Stimulated activated CD8-positive, alpha-beta memory T cell treated with anti-CD3 and anti-CD28 coated beads, Interleukin-2, amount 100 ng/mL, for 1 hour (primary cell): ENCODE data around the gene MATN1.

Experiments used
- DNase-seq, 2 donors: peaks; one replicate each; pipeline ENCODE4 v3.0.0-alpha.2; 2020; ENCODE audit warnings: low read depth in 2 of 2

Gene MATN1

DNA sequence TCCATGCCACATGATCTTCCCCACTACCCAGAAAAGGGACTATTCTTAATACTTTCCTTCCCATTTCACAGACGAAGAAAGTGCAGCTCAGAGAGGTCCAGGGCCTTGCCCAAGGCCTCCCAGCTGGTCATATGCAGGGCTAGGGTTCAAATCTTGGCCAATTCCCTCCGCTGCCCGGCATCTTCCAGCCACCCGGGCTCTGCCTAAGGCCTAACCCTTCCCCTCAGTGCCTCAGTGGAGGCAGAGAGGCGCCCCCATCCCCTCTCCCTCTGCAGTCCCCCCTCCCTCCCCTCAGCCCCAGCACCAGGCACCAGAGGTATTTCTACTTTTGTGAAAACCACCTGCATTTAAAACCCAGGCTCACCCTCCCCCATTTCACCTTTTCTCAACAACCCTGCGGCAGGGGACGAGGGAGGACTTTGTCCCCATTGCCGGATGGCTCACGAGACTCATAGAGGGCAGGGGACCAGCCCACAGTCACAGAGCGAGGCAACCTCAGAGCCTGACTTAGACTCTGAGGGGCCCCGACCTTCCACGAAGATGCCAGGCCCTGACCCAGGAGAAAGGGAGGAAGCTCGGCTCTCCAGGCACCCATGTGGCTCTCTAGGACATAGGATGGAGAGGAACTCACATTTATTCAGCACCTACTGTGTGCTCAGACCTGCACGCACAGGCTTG is 21.9 kb upstream of the MATN1 start:
- DNase-seq = no peak

DNA sequence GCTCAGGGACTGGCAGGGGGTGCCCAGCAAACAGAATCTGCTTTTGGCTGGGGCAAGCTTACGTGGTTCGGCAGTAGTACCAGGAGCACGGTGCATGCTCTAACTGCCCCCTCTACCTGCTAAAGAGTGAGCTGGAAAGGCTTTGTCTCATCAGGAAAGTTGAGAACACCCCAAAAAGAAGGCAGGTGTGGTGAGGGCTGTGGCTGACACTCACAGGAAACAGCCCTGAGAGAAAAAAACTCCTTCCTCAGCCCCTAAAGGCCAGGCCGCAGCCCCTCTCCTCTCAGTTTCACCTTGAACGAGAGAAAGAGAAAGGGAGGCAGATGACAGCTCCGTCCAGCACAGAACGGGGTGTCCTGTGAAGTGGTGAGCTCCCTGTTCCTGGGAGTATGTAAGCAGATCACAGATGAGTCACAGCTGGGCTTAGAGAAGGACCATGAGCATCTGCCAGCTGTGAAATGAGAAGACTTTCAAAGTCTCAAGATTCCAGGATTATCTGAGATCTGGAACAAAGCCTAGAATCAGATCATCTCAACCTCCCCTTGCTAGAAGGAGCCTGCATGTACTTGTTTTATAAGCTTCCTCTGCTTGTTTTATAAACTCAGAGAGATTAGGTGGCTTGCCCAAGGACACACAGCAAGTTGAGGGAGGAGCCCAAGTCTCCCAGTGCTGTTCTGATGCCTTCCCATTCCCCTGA is 20.8 kb upstream of the MATN1 start:
- DNase-seq = no peak

DNA sequence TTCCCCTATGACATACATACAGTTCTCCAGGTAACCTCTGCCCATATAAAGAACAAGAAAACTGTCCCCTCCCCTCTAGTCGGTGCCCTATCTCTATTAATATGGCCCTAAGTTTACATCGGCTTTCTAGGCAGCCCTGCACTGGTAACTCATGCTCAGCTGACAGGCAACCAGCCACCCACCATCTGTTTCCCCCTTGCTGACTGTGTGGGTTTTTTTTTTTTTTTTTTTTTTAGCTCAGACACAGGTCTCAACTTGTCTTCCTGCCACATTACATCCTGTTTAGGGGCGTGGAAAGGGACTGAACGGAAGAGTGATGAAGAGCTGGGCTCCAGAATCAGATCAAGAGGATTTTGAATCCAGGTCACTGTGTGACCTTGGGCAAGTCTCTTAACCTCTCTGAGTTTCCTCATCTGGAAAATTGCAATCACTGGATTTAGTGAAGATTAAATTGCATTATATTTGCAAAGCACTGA is 20.2 kb upstream of the MATN1 start:
- peak; percentile 31 to 53 for DNase-seq

DNA sequence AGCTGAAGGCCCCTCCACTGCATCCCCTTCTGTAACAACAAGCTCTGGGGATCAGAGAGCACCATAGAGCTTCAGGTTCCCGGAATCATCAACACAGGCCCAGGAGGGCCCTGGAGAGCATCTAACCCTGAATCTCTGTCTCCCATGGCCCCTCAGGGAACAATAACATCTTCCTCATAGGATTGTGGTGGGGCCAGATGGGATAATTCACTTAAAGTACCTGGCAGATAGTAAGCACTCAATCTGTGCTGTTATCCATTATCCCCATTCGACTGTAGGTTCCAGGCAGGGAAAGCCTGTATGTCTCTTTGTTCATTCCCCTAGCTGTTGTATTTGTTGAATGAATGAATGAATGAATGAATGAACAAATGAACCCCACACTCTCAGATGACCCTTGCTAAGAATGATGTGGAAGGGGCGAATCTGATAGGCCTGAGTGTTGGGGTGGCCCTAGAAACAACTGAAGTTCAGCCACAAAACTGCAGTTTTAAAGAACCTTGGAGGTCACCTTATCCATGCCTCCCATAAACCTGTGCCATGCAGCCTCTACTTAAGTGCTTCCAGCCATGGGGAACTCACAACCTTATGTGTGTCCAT is 19.7 kb upstream of the MATN1 start:
- DNase-seq = no peak

DNA sequence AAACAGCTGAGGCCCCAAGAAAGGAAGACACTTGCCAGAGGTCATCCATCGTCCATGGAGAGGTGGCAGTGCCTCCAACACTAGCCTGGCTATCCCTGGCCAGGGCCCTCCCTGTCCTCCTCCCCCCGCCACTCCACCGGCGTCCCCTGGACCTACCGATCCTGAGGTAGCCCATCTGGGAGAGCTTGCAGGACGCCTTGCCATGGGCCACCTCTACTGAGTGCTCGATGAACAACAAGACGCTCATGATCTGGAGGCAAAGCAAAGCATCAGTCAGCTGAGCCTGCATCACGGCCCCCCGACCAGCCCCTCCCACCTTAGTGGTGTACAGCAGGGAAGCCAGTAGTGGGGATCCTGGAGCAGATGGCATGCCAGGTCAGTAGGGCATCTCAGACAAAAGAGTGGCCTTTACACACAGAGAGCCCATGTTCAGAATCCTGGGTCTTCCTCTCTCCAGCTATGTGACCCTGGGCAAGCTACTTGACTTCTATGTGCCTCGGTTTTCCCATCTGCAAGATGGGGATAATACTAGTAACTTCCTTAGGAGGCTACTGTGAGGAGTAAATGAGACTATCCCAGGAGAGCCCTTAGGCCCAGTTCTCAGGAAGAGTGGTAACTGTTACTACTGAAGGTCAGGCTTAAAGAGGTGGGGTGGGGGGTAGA is 19.0 kb upstream of the MATN1 start:
- DNase-seq = no peak

DNA sequence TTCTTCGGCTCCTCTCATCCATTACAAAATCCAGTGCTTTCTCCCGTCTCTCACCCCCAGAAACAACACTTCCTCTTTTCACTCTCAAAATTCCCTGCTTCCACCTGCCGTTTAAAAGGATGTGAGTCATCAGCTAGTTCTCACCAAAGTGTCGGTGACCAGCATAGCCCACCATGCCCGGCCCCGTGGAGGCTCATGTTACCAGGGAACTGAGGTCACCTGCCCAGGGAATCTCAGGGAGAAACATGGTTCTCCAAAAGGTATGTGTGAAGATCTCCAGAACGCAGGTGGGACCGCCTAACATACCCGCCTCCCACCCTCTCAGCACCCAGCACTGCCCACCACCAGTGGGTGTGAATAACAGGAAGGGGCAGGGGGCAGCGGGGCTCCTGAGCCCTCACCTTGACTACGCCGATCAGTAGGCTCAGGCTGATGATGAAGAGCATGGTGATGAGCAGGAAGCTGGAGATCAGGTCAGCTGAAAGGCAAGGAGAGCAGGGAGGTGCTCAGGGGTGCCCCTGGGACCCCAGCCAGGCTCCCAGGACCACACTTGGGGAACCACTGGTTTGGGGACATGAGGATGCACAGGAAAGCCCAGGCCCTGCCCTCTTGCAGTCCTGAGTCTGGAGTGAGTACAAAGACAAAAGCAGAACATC is 18.0 kb upstream of the MATN1 start:
- DNase-seq = no peak

DNA sequence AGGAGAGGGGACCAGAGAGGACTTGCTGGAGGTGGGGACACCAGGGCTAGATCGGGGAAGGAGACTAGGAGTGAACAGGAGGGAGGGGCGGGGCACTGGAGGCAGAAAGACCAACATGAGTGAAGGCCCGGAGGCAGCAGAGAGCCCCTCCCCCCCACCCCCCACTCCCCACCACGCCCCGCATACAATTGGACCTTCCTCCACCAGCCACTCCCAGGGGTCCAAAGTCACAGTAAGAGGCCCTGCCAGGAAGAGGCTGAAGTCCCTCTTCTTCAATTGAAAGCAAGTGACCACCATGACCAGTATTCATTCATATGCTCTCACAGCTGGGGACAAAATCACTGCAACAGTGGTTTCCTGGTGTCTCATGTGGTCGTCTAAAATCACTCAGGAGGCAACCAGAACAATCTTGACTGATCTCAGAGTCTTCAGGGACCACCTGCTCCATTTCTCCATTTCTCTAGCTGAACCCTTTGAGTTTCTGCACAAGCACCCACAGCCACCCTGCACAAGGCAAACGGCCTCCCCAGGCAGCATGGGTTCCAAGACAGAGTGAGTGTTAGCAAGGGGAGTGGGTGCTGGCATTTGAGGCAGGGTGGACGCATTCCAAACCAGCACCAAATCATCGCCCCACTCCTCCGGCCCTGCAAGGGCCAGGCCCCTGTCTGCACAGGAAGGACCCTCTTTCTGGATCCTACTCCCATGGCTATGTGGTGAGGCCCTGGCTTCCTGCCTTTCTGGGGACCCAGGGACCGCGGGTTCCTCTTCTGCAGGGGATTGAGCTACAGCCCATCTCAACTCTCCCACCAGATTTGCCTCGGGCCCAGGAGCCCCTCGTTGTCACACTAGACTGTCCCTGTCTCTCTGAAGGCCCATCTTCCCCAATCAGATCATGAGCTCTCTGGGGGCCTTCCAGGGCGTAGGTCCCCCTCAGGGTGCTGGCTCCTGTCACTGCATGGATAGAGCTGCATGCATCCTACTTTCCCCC is 17.2 kb upstream of the MATN1 start:
- DNase-seq = no peak

DNA sequence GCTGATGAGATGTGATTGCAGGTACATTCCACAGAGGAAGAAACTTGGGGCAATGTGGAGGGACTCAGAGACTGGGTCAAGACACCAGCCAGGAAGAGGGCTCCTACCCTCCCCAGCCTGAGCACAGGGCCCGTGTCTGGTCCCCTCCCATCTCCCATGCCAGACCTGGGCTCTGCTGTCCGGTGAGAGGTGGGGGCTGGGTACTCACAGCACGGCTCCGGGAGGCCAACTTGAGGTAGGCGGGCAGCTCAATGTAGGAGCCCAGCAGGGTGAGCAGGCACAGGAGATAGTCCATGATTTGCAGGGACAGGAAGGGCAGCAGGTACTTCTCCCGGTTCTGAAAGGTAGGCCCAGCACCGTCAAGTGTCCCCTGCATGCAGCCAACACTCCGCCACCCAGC is 16.2 kb upstream of the MATN1 start:
- no peak for DNase-seq

DNA sequence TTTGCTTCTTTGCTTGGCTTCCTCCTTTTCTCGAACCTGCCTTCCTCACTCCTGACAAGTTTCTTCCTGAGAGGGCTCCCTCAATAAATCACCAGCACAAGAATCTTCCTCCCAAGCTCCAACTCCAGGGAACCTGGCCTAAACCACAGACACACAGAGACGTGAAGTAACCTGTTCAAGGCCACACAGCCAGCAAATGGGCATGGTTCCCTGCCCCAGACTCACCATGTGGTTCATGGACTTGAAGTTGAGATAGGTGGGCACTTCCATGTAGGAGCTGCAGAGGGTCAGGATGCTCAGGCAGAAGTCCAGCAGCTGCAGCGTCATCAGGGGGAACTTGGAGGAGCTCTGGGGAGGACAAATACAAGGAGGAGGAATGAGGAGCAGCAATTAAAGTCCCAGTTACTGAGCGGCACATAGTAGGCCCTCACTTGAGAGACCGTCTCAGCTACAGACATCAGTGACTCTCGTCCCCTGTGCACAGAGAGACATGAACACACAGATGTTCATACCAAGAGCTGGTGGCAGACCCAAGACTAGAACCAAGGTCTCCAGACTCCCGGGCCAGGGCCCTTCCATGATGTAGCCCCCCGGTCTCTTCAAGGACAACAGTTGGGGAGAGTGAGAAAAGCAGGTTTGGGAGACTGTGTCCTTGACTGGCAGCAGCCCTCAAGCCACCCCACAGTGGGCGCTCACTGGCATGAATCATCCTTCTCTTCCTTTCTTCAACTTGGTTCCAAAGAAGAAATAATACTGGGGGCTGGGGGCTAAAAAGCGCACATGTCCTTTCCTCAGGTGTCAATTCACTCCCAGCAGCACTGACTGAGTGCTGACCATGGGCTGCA is 15.6 kb upstream of the MATN1 start:
- DNase-seq = no peak

DNA sequence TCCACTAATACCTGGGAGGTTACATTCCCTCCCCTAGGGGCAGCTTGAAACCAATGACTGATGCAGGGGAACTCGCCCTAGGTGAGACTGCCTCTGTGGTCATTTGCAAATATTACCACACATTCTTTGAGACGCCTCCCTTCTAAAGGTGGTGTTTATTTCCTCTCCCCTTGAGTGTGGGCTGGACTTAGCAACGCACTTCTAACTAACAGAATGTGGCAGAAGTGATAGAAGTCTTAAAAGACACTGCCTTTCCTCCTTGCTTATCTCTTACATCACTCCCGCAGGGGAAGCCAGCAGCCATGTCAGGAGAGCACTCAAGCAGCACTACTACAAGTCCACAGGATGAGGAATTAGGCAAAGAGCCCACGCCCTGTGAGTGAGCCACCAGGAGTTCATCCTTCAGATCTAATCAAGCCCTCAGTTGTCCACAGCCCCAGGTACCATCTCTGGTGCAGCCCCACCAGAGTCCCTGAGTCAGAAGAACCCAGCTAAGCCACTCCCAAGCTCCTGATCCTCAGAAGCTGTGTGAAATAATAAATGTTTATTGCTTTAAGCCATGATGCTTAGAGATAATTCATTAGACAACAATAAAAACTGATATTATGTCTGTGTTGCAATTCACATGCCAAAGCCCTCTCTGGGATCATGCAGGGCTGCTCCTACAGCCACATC is 14.8 kb upstream of the MATN1 start:
- DNase-seq = no peak

DNA sequence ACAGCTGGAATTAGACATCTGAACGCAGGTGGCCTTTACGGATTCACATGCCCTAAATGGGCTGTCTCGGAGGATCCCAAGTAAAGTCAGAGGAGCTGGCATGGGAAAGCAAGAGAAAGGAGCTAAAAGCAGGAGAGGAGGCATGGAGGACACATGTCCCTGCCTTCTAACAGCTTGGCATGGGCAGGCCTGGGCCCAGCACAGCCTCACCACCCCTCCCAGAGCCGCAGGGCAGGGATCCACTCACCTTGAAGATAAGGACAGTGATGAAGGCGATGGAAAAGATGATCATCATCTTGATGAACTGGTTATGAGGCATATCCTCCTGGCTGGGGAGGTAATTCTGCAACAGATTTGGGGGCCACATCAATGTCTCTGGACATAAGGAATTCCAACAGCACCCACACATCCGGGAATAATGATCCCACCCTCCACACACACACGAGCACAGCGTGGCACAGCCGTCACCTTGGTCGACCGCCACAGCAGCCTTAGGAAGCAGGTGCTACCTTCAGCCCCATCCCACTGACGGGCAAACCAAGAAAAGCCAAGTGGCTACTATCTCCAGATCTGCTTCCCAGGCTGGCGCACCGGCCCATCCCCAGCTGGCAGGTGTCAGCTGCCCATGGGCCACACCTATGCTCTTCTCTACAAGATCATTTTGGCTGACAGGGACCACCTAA is 14.1 kb upstream of the MATN1 start:
- no peak for DNase-seq

DNA sequence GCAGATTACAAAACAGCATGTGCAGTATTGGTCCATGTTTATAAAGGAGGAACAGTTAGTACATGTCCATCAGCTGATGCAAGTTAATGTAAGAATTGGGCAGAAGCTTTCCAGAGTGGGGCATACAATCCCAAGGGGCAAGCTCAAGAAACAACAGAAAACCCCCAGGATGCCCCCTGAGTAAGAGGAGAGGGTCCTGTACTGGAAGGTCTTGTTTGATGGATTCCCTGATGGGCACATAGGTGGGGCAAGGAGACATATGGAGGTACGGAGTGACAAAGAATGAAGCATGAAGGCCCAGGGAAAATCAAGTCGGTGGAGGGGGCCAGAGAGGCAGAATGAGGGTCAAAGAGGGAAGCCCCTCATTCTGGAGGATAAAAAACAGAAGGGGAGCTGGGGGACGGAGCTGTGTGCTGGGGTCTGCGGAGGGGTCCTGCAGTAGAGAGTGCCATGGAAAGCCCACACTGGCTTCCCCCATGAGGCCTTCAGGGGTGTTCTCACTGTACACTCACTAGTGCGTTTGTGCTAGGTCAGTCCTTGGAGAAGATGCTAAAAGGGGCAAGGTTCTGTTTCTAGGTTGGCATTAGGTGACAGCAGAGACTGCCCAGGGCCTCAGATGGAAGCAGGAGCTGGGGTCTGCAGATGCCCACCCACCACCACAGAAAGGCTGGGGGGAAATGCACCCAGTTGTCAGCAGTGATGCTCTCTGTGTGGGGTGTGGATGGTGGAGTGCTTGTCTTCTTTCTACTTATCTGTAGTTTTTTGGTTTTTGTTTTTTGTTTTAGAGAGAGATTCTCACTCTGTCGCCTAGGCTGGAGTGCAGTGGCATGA is 12.5 kb upstream of the MATN1 start:
- DNase-seq = no peak

DNA sequence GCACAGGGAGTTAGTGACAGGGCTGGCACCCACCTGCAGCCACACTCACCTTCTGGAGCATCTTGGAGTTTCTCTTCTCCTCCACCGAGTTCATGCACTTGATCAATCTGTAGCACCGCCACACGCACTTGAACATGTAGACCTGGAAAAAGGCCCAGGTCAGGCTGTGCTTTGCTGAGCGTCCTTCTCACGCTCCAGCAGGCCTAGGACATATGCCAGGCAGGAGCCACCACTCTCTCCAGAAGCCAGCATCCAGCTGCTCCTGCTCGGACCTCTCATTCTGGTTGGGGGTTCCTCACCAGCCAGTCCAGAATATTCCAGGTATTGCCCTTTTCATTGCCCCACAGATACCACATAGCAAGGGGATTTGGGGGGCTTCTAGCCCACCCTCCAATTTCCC is 11.7 kb upstream of the MATN1 start:
- no peak for DNase-seq

DNA sequence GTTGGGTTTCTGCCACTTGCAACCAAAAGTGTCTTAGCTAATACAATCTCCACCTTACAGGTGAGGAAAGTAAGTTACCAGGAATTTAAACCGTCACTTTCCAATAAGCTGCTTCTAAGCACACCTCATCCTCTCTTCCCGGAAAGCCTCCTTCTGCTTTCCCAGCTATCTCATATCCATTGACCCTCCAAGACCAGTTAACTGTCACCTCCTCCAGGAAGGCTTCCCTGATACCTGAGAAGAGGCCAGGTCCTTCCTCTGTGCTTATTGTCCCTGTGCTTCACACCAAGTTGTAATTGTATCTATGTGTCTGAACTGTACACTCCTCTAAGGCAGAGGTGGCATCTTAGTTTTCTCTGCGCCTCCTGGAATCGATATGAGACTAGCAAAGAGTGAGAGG is 11.2 kb upstream of the MATN1 start:
- no peak for DNase-seq

DNA sequence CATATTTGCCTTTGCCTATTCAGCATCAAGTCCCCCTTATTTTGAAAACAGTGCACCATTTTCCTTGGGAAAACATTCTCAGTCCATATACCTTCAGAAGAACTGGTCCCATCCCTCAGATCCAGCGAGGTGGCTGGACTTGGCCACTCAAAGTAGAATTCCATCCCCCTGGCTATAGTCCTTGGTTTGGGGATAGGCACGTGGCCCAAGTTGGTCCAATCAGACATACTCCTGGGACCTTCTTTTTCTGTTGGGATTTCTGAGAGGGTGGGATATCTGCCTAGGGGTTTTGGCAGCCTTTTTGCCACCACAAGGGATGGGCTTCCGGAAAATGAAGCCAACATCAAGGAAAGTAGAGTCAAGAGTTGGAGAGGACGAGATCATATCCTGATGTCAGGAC is 10.7 kb upstream of the MATN1 start:
- DNase-seq = no peak

DNA sequence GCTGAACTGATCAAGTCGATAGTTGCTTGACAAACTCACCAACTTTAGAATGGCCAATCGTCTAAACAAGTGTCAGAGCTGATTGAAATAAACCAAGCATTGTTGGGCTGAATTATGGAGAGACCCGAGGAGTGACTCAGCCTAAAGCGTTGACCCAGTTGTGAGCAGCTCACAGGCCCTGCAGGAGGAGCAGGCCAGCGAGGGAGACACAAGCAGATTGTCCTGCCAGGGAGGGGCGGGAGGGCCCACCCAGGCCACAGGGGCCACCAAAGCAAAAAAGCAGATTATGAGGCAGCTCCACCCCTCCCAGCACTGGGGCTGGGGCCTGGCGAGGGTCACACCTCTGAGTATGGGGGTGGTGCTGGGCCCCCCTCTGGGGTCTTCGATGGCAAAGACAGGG is 10.1 kb upstream of the MATN1 start:
- DNase-seq = no peak

DNA sequence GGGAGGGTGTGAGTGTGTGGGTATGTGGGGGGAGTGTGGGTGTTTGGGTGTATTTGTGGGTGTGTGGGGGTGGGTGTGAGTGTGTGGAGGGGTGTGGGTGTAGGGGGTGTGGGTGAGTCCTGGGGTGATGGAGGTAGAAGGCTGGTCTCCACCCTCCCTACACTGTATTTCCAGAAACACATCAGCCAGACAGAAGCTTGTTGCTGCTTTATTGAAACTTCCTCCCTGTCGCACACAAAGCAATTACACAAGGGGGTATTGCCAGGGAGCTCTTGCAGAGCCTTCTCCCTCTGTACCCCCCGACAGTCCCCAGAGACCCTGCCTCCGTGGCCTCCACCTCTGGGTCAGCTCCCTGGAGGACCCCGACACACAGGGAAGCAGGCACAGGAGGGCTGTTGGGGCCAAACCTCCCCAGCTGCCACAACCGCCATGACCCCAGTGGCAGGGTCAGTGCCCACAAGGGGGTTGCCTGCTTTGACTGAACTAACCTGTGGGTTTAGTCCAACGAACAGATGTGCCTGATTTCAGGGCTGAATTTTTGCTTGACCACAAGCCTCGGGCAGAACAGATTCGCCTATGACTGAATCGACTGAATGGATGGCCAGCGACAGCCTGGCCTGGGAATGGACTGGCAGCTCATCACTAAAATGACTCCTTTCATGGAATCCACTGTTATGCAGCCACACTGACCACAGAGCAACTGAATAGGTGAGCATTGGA is 9.1 kb upstream of the MATN1 start:
- DNase-seq = no peak
